Transverse colon (tissue), 3 donors: ENCODE data around the gene ANK3.

Source experiments
- EP300 ChIP-seq: sonication (generic); formaldehyde crosslinking; IDR thresholded peaks from one replicate; pipeline ENCODE4 v1.6.1; 2017; ENCODE audit warnings: antibody characterized with exemption, low read depth
- TF ChIP-seq, protein P1 (sequence below), 5 experiments: fragments of 200-600 bp in 3 of 5; fragments of 450-650 bp in 2 of 5; sonication (generic) in 3 of 5; IDR thresholded peaks; 1 replicate in 2 of 5; 2 replicates in 3 of 5; pipeline ENCODE4 v1.5.1; 2016 to 2017; ENCODE audit warnings: antibody characterized with exemption in 5 of 5, inconsistent platforms in 3 of 5, mild to moderate bottlenecking in 2 of 5, moderate library complexity in 1 of 5

DNA sequence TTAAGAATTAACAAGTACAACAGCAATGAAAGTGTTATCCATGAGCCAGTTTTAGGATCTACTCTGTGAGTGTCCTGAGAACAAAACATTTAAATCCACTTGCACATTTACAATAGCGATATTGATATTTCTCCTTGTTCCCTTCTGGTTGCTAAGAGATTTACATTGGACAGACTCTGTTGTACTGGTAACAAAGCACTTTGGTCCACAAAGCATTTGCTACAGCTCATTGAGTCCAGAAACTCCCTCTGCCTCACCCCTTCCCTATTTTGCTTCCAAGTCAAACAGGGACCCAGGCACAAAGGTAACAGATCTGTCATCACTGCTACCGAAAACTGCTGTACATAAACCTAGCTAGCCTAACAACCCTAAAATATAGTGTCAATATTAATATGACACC, 2.1 kb downstream of the ANK3 start:
- TF ChIP-seq EP300: no peak
- TF ChIP-seq, protein P1, sequence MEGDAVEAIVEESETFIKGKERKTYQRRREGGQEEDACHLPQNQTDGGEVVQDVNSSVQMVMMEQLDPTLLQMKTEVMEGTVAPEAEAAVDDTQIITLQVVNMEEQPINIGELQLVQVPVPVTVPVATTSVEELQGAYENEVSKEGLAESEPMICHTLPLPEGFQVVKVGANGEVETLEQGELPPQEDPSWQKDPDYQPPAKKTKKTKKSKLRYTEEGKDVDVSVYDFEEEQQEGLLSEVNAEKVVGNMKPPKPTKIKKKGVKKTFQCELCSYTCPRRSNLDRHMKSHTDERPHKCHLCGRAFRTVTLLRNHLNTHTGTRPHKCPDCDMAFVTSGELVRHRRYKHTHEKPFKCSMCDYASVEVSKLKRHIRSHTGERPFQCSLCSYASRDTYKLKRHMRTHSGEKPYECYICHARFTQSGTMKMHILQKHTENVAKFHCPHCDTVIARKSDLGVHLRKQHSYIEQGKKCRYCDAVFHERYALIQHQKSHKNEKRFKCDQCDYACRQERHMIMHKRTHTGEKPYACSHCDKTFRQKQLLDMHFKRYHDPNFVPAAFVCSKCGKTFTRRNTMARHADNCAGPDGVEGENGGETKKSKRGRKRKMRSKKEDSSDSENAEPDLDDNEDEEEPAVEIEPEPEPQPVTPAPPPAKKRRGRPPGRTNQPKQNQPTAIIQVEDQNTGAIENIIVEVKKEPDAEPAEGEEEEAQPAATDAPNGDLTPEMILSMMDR (IDR thresholded peaks at IDR 0.05): no peak
